HG02938 (cell line): Measurements from ENCODE around the gene FABP1.

Source experiments
- ATAC-seq: cut with Tn5 transposase; IDR thresholded peaks from one replicate; pipeline ENCODE4 v1.9.1; 2021; ENCODE audit warnings: mild to moderate bottlenecking, moderate library complexity; ENCODE audit not compliant: unreplicated experiment

Gene FABP1

DNA sequence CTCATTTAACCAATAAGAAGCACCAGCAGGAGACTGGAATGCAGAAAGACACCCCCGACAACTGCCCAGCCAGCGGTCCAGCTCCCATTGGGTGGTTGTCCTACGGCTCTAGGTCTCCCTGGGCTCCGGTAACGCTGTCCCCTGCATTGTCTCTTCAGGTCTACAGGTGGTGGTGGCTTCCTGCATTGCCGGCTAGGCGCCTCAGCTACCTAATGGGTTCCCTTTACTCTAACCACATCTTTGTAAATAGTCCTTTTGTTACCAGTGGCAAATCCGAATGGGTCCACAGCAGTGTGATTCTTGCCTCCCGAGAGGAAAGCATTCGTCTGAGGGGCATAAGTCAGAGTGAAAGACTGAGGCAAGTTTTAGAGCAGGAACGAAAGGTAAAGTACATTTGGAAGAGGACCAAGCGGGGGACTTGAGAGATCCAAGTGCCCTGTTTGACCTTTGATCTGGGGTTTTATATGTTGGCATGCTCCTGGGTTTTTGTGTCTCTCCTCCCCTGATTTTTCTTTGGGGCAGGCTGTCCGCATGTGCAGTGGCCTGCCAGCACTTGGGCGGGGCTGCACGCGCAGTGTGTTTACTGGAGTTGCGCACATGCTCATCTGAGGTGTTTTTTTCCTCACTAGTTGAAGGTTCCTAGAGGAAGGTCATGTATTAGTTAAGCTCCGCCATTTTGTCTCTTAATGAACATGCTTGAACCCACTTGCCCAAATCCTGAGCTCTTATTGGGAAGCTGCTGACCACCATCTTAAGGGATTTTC lies 11.0 kb downstream of the FABP1 start:
- ATAC-seq, result no peak

DNA sequence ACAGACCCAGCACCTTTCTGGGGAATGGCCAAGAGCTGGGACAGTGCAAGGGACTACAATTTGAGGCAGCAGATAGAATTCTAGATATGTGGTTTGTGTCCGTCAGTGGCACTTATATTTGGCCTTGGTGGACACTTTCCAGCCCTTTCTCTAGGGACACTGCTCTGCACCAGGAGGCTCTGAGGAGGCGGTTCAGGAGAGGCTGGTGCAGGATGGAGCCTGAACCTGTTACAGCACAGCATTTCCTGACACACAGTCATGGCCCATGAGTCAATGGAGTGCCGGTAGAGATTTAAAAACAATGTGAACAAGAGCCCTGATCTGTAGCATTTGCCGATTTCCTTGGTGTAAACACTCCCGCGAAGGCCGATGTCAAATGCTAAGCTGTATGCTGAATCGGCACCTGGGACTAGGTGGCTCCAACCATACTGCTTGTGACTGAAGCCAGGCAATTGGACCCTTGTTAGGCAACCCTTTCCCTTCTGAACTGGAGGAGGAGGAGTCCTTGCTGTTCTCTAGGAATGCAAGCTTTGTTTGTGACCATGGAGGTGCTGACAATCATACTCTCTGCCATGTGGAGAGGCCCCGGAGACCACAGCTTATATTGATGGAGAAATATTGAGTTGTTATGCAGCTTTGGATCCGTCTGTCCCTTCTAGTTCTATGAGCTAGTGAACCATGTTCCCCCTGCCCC lies 11.9 kb downstream of the FABP1 start:
- ATAC-seq, result no peak

DNA sequence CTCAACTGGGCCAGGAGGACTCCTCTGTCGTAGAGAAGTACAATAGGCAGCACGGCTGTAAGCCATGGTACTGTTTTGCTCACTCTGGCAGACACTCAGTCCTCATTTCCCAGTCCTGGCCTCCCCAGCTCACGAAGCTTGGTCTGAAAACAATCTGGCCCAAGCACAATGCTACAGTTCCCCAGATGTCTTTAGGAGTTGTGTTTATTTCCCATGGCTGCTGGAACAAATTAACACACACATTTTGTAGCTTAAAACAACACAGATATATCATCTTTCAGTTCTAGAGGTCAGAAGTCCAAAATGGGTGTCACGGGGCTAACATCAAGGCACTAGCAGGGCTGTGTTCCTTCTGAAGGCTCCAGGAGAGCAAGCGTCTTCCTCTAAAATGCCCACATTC lies 13.0 kb downstream of the FABP1 start:
- ATAC-seq, result no peak

DNA sequence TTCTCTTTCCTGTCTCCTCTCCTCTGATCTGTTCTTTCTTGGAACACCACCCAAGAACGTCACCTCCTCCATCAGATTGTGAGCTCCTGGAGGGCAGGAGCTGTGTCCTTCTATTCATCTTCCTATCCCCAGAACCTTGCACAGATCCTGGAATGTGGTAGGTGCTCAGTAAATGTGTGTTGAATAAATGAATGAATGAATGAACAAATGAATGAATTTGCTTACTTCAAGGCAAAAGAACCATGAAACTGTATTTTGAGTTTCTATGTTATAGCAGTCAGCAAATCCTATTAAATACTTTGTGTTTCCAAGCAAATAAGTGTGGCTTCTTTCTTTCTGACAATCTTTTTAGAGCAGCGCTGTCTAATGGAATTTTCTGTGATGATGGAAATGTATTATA lies 14.8 kb downstream of the FABP1 start:
- ATAC-seq, result no peak

DNA sequence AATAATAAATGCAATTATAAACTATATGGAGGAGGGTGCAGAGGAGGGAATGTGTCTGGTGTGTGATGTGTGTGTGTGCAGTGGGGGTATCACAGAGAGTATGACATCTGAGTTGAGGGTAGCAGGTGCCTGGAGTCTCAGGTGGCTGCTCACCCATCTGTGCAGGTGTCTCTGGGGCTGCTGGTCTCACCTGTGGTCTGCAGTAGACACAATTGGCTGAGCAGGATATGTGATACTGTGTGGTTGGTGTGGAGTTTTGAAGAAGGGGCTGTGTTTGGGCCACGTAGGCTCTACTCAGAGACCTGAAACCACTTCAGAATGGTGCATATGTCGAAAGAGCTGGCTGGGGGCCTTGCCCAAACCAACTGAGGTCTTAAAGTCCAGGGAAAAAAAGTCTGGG lies 17.0 kb downstream of the FABP1 start:
- no peak for ATAC-seq

DNA sequence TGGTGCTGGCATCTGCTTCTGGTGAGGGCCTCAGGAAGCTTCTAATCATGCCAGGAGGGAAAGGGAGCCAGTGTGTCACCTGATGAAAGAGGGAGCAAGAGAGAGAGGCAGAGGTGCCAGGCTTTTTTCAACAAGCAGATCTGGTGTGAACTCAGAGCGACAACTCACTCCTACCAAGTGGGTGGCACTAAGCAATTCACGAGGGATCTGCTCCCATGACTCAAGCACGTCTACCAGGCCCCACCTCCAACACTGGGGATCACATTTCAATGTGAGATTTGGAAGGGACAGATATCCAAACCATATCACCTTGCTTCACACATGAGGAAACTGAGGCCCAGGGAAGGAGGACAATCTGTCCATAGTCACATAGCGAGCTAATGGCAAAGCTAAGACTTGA lies 19.1 kb downstream of the FABP1 start:
- ATAC-seq, result no peak

DNA sequence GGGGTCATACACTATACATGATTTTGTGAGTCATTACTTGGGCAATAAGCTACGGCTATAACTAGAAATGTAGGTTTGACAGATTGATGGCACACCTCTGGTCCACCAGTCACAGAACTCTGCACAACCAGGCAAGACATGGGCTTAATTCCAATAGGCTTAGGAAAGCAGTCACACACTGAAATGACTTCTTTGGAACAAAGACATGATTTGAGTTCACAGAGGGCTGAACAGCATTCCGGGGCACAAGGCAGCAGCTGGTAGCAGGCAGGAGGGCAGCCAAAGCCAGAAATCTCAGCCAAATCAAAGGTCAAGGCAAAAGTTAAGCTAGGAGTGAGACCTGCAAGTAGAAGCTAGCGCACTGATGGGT lies 27.4 kb downstream of the FABP1 start:
- ATAC-seq, result no peak

DNA sequence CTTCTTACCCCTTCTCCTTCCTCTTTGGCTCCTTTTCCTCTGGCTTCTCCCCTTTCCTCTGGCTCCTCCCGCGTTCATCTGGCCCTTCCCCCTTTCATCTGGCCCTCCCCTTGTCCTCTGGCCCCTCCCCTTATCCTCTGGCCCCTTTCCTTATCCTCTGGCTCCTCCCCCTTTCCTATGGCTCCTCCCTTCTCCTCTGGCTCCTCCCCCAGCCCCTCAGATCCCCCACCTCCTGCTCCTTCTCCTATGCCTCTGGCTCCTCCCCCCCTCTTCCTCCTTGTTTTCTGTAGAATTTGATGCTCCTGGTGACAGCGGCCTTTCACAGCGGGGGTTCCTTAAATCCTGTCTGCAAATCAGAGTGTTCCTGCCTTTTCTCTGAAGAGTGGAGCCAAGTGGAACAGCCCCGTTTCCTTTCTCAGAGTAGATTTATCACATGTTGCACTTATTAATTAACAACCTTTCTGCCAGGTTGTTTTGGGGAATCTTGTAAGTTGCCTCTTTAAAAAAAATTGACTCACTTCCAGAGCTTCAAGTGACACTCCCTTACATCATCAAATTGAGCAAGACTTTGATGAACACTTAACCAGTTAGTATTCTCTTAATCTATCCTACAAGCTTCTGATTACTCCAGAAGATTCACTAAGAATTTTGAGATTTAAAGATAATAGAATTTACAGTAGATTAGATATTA lies 27.9 kb downstream of the FABP1 start:
- ATAC-seq, result no peak

DNA sequence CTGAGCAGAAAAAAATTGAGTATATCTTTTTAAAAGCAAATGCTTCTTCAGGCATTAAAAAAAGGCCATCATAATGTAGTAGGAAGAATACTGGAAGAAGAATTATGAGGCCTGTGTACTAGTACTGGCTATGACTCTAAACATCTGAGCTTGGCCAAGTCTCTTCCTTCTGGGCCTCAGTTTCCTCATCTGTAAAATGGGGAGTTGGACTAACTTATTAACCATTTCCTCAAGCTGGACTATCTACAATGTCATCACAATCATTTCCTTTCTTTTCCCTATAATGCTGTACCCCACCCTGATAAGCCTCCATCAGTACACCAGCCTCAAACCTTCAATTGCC lies 29.3 kb downstream of the FABP1 start:
- ATAC-seq, result no peak

DNA sequence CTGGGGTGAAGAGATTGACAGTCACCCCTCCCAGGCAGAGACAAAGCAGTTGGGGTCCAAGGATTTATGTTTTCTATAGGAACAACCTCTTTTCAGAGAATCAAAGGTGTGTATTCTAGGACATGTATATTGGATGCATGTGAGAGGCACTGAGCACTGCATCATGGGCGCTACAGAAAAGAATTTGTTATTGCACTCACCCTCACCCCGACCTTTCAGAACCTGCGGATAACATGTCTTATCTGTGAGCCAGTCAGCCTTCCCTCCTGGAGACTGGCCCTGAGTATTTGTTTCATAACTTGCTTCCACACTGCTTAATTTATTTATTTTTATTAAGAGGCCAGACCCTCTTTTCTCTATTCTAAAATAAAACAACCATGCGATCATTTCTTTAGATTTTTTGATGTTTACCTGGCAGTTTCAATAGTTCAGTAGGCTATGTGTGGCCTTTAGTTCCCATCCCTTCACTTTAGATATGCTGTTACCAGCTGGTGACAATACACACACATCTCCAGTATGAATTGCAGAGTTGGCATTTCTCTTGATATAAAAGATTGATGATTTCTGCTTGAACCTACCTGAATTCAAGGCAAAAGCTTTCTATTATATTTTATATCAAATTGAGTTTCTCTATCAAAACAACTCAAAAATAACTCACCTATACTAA lies 29.8 kb downstream of the FABP1 start:
- no peak for ATAC-seq

DNA sequence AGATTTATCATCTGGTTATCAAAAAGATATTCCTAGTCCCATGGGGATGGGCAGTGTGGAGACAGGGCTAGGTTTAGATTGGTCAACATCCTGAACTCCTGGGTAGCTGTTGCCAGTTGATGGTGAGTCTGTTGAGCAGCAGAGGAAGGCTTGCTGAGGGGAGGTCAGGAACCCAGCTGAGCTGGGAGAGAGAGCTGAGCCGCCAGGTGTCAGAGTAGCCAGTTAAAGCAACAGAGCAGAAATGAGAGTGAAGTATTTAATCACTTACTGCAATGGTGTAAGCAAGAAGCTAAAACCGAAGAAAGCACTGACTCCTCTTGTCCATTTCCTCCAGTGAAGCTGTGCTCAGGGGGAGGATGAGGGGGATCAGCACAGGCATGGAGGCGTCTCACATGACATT lies 30.7 kb downstream of the FABP1 start:
- ATAC-seq, result no peak

DNA sequence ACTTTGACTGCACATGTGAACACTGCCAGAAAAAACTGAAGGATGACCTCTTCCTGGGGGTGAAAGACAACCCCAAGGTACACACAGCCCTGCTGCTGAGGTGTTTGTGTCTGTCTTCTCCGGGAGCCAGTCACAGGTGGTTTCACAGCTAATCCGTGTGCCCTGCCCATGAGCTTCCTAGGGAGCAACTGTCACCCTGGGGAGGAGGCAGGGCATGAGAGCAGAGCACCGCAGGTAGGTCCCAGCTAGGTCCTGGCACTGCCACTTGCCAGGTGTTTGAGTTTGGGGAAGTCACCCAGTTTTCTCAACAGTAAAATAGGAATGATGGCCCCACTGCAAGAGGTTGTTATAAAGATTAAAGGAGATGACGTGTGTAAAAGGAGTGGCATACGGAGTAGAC lies 31.2 kb downstream of the FABP1 start:
- ATAC-seq, result no peak

DNA sequence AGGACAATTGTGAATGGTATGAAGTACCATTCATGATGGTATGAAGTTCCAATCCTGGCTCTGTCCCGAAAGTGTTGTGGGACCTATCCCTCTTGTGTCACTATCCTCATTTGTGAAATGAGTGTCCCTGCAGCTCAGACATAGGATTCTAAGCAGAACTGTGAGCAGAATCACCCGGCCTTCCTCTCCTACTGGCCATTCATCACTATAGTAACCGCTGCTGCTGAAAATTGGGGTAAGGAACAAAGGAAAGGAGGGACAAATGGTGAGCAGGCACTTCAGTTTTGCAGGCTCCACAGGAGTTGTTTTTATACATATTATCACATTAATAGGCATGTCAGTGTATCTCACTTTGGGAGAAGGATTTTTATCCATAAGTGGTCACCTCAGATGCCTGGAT lies 32.8 kb downstream of the FABP1 start:
- no peak for ATAC-seq

DNA sequence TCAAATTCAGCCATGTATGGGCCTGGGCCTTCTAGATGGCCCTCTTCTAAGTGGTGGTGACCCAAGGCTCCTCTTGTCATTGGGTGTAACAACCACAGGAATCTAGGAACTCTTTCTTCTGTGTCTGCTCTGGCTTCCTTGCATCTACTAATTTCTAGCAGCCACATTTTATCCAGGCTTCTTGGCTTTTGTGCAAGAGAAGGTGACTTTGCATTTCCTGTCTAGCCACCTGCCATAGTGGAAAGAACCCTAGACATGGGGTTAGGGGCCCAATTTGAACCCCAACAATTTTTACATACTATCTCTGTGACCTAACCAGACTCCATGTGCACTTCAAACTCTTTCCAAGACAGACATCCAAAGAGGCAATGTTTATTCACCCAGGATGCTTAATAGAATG lies 35.1 kb downstream of the FABP1 start:
- no peak for ATAC-seq

DNA sequence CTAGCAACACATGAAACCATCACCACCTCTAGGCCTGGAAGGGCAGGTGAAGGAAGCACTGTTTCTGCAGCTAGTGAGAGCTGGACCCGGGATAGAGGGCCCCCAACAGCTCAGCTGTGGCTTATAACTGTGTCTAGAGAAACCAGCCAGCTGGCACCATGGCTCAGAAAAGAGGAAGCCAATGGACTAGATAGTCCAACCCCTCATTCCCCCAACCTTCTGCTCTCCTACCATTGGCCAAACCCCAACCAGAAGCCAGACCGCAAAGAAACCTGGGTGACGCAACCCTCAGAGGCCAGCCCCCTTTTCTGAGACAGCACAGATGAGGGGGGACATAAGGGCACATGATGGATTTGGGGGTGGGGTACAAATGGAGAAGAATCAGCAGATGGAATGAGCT lies 35.9 kb downstream of the FABP1 start:
- no peak for ATAC-seq

DNA sequence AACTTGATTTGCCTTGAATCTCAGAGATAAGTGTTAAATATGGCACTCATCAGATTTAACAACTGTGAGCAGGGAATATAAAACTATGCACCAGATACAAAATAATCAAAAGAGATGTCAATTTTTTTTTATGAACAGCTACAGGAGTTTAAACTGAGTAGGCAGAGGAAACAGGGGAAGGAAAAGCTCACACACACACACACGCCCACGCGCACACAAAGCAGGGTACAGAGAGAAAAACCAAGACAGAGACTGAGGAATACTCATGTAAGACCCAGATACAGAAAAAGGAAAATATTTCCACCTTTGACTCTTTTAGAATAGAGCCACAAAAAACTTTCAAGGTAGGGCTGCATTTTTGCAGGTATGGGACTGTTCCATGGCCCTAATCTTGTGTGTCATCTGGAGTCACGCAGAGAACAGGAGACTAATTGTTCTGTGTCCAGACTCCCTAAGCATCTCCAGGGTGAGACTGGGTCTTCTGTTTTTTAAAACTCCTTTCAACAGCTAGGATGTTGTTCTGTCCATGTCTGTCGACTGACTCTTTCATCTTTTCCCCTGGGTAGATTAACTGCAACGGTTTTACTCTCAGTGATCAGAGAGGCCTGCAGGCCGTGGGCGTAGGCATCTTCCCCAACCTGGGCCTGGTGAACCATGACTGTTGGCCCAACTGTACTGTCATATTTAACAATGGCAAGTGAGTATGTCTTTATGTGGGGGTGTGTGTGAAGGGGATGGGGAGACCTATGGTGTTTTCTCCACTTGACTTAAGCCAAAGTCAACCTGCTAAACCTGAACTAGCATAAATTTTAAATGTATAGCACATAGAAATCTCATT lies 37.2 kb downstream of the FABP1 start:
- no peak for ATAC-seq

DNA sequence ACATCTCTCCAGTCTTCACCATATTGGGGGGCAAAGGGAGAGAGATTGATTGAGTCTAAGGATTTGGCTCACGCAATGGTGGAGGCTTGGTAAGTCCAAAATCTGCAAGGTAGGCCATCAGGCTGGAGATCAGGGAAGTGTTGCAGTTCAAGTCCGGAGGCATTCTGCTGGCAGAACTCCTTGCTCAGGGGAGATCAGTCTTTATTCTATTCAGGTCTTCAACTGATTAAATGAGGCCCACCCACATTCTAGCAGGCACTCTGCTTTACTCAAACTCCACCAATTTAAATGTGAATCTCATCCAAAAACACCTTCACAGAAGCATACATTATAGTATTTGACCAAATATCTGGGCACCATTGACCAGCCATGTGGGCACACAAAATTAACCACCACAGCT lies 38.9 kb downstream of the FABP1 start:
- ATAC-seq, result no peak

DNA sequence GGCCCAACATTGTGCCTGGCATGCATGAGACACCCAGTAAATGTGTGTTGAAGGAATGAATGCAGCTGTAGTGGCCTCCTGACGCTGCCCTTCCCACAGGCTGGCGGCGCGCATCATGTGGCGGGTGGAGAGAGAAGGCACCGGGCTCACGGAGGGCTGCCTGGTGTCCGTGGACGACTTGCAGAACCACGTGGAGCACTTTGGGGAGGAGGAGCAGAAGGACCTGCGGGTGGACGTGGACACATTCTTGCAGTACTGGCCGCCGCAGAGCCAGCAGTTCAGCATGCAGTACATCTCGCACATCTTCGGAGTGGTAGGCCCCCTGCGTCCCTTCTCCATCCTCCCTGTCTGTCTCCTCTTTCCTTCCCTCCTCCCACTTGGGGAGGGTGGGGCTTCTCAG lies 40.1 kb downstream of the FABP1 start:
- no peak for ATAC-seq

DNA sequence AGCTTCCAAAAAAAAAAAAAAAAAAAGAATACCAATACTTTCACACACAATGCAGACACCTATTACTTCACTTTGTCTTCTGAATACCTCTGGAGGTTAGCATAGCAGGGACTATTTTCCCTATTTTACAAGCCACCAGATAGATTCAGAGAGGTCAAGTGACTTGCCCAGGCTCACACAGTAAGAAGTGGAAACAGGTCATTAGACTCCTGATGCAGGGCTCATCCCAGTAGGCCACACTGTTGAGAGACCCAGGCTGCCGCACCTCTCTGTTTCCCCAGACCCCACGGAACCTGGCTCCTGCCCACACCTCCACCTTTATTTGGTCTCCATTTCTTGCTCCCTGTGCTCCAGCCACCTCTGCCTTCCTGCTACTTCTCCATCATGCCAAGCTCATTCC lies 40.8 kb downstream of the FABP1 start:
- no peak for ATAC-seq

DNA sequence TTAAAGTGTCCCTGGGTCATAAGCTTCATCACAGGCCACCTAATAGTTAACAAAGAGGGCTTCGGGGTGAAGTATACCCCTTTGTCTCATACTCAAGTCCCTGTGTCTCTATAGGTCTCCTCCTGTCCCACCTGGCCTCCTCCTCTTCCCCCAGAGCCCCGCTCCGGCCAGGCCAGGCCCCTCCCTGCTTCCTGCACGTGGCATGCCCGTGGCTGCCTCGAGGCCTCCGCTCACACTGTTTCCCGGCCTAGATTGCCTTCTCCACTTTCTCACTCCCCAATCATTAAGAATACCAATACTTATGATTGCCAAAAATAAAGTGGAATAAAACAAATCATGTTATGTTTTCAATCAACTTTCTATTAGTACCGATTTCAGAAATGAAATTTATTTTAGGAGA lies 41.5 kb downstream of the FABP1 start:
- ATAC-seq, result no peak

DNA sequence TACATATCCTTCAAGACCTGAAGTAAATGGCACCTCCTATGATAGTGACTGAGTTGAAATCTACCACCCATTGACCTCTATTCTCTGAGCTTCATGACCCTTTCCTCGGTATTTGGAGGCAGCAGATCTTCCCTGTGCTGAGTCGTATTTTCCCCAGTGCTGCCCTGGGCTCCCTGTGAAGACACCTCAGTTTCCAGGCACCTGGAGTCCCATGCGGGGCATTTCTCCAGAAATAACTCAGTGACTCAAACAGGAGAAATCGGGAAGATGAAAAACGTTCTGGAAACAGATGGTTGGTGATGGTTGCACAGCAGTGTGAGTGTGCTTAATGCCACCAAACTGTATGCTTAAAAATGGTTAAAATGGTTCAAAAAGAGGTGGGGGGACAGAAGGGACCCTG lies 42.3 kb downstream of the FABP1 start:
- no peak for ATAC-seq
